ENCODE results near the gene PCBP3. TPM values are rescaled to one million over a fixed set of nuclear protein-coding genes. Genes with fewer than 3 reads are reported as not detected.

PCBP3 gene
- total RNA-seq, 1 donor from 2014 or later: not detected

GRCh38 chr21:45918011-45918410, 274.5 kb downstream of the PCBP3 start:
- H3K9me3 Mint-ChIP-seq: no peaks in the 10 kb centered on the region
- ChIA-PET CTCF (no interaction called here), POLR2A (no interaction called here)
- intact Hi-C loops (cut with micrococcal nuclease): no loop called here
- H3K4me1 Mint-ChIP-seq: peaks cover 2% of the 10 kb centered on the region
- no peak overlapping the region for H3K4me3 Mint-ChIP-seq
- no peaks in the 10 kb centered on the region for H3K27me3 Mint-ChIP-seq
- no peak for DNase-seq
- H3K27ac Mint-ChIP-seq: no peak overlapping the region
- H3K36me3 Mint-ChIP-seq (ENCODE audit: low read depth): no peaks in the 10 kb centered on the region
- no peak for ATAC-seq (ENCODE audit: low read depth)
- TF ChIP-seq CTCF (IDR thresholded peaks at IDR 0.05): no peak

GRCh38 chr21:45918835-45919447, 275.4 kb downstream of the PCBP3 start:
- Mint-ChIP-seq H3K4me1 (peaks cover 2% of the 10 kb centered on the region), H3K4me3 (no peak overlapping the region), H3K9me3 (no peaks in the 10 kb centered on the region), H3K36me3 (ENCODE audit: low read depth) (no peaks in the 10 kb centered on the region), H3K27ac (no peak overlapping the region), H3K27me3 (no peaks in the 10 kb centered on the region)
- no peak for TF ChIP-seq CTCF (IDR thresholded peaks at IDR 0.05)
- ChIA-PET CTCF (no interaction called here), POLR2A (no interaction called here)
- no peak for ATAC-seq (ENCODE audit: low read depth)
- DNase-seq: no peak
- intact Hi-C loops (cut with micrococcal nuclease): no loop called here

GRCh38 chr21:45919593-45919992, 276.1 kb downstream of the PCBP3 start:
- DNase-seq: no peak
- CTCF ChIA-PET: no interaction called here
- Mint-ChIP-seq H3K4me3 (no peak overlapping the region), H3K36me3 (ENCODE audit: low read depth) (no peaks in the 10 kb centered on the region), H3K4me1 (peaks cover 2% of the 10 kb centered on the region), H3K27ac (no peak overlapping the region), H3K27me3 (no peaks in the 10 kb centered on the region), H3K9me3 (no peaks in the 10 kb centered on the region)
- POLR2A ChIA-PET: no interaction called here
- ATAC-seq (ENCODE audit: low read depth): no peak
- intact Hi-C loops (cut with micrococcal nuclease): no loop called here
- no peak for TF ChIP-seq CTCF (IDR thresholded peaks at IDR 0.05)

GRCh38 chr21:45920824-45921600, 277.5 kb downstream of the PCBP3 start:
- Mint-ChIP-seq H3K36me3 (ENCODE audit: low read depth) (no peaks in the 10 kb centered on the region), H3K27ac (no peak overlapping the region), H3K9me3 (no peaks in the 10 kb centered on the region), H3K4me3 (no peak overlapping the region), H3K4me1 (peaks cover 2% of the 10 kb centered on the region), H3K27me3 (no peaks in the 10 kb centered on the region)
- intact Hi-C loops (cut with micrococcal nuclease): loop anchor here (5.0 kb wide), 1 partner anchor 769 kb away; no protein-coding TSS in a partner anchor
- no peak for TF ChIP-seq CTCF (IDR thresholded peaks at IDR 0.05)
- ChIA-PET POLR2A (no interaction called here), CTCF (no interaction called here)
- no peak for ATAC-seq (ENCODE audit: low read depth)
- no peak for DNase-seq

- intact Hi-C loops (cut with micrococcal nuclease): loop anchor here (2.0 to 5.0 kb wide), 2 partner anchors 443 to 770 kb away; no protein-coding TSS in a partner anchor
- H3K9me3 Mint-ChIP-seq: no peaks in the 10 kb centered on the region
- CTCF ChIA-PET: no interaction called here
- TF ChIP-seq CTCF (IDR thresholded peaks at IDR 0.05): no peak
- ATAC-seq (ENCODE audit: low read depth) (no peak), DNase-seq (no peak)
- peaks cover 2% of the 10 kb centered on the region for H3K4me1 Mint-ChIP-seq
- no peak overlapping the region for H3K4me3 Mint-ChIP-seq
- no peaks in the 10 kb centered on the region for H3K36me3 Mint-ChIP-seq (ENCODE audit: low read depth)
- POLR2A ChIA-PET: no interaction called here
- H3K27ac Mint-ChIP-seq: no peak overlapping the region
- H3K27me3 Mint-ChIP-seq: no peaks in the 10 kb centered on the region
Measured at GRCh38 chr21:45921917-45922316, 278.4 kb downstream of the PCBP3 start.
